Panc1 (cell line): ENCODE results near the gene JDP2. TPM values are rescaled to one million over a fixed set of nuclear protein-coding genes. Genes with fewer than 3 reads are reported as not detected.

ENCODE experiments used
- ATAC-seq: fragments of 200-7000 bp; cut with Tn5 transposase; 2 replicates; pipeline ENCODE4 v1.9.1; 2020; ENCODE audit warnings: mild to moderate bottlenecking, moderate library complexity
- BruUV-seq: library from RNA; stranded (reverse); fragments of 400-500 nt; replicated peaks from 2 replicates; lab custom pipeline; 2021; lab: Mats Ljungman, UMichigan
- CTCF ChIA-PET: fragments of 300-600 bp; sonication (Branson Sonifier 250); formaldehyde crosslinking; loops from one replicate; lab custom pipeline; 2022; ENCODE audit warnings: antibody characterized with exemption; lab: Charles Lee
- POLR2A ChIA-PET: fragments of 300-600 bp; sonication (Branson Sonifier 250); formaldehyde crosslinking; loops from one replicate; lab custom pipeline; 2022; ENCODE audit warnings: antibody characterized with exemption; lab: Charles Lee
- DNase-seq: peaks from one replicate; pipeline ENCODE4 v3.0.0-alpha.2; 2010; ENCODE audit warnings: low read depth, low spot score
- H3K27ac ChIP-seq: 2 replicates; pipeline ENCODE4 v1.5.1; 2011; ENCODE audit warnings: mild to moderate bottlenecking, low read length, inconsistent platforms
- H3K27me3 ChIP-seq: fragments of 200-500 bp; sonication (Bioruptor generic); 2 replicates; pipeline ENCODE4 v1.6.0; 2014; ENCODE audit warnings: low read length, inconsistent platforms; ENCODE audit not compliant: control insufficient read depth, insufficient read depth
- H3K36me3 ChIP-seq: fragments of 200-500 bp; sonication (Bioruptor generic); 2 replicates; pipeline ENCODE4 v1.5.1; 2014; ENCODE audit warnings: inconsistent platforms, mild to moderate bottlenecking, low read length, moderate library complexity; ENCODE audit not compliant: control insufficient read depth, insufficient read depth
- H3K4me1 ChIP-seq: 2 replicates; pipeline ENCODE4 v1.5.1; 2011; ENCODE audit warnings: inconsistent platforms, mild to moderate bottlenecking, low read length, moderate library complexity; ENCODE audit not compliant: control insufficient read depth, insufficient read depth
- H3K4me3 ChIP-seq, 2 experiments: 2 replicates each; pipeline ENCODE4 v1.5.1; 2011 to 2012; ENCODE audit warnings: low read depth in 2 of 2, low read length in 2 of 2, mild to moderate bottlenecking in 2 of 2, inconsistent platforms in 1 of 2, moderate library complexity in 1 of 2
- H3K9me3 ChIP-seq: fragments of 200-500 bp; sonication (Bioruptor generic); 2 replicates; pipeline ENCODE4 v1.5.1; 2014; ENCODE audit warnings: low read depth, mild to moderate bottlenecking, inconsistent platforms, low read length, moderate library complexity; ENCODE audit not compliant: control insufficient read depth, insufficient read depth
- POLR2AphosphoS5 ChIP-seq: IDR thresholded peaks from 2 replicates; pipeline ENCODE4 v1.6.1; 2012; ENCODE audit warnings: mild to moderate bottlenecking, low read depth, low read length, moderate library complexity
- TCF7L2 ChIP-seq: IDR thresholded peaks from 2 replicates; pipeline ENCODE4 v1.6.1; 2011; ENCODE audit warnings: mild to moderate bottlenecking, low read depth, low read length, inconsistent platforms
- in situ Hi-C: cut with HindIII; loops from 2 replicates; pipeline ENCODE4 v1.10.0; 2016; ENCODE audit warnings: low sequenced_read_pairs, low pct_unique_long_range_greater_than_20kb
- intact Hi-C: fragments of 100-400 bp; cut with micrococcal nuclease; formaldehyde crosslinking; loops from one replicate; pipeline ENCODE4 v1.10.0; 2022; ENCODE audit not compliant: unreplicated experiment
- total RNA-seq: library from RNA; stranded (reverse); gene quantifications from one replicate; pipeline ENCODE4 v1.2.1, GENCODE V29; 2021; ENCODE audit not compliant: unreplicated experiment
- TF ChIP-seq, protein P1 (sequence below), 2 experiments: IDR thresholded peaks; 2 replicates each; pipeline ENCODE4 v1.6.1; 2011 to 2012; ENCODE audit warnings: low read depth in 2 of 2, control low read depth in 1 of 2, low read length in 1 of 2, mild to moderate bottlenecking in 1 of 2, moderate library complexity in 1 of 2; ENCODE audit not compliant: insufficient read depth in 1 of 2
- TF ChIP-seq, protein P2 (sequence below): fragments of 450-650 bp; IDR thresholded peaks from 2 replicates; pipeline ENCODE4 v1.5.1; 2017; ENCODE audit warnings: mild to moderate bottlenecking

The JDP2 gene
- total RNA-seq, 1 experiment from 2014 or later: 17.5 TPM

DNA sequence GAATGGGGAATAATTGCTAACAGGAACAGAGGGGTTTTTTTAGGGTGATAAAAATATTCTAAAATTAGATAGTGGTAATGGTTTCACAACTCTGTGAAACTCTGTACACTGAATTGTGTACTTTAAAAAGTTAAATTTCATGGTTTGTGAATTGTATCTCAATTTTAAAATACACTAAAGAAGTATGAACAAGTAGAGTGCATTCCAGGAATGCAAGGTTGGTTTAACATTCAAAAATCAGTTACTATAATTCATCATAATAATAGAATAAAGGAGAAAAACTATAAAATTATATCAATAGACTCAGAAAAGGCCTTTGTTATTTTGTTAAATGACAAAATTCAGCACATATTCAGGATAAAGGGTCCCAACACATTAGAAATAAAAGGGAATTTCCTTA is 83.4 kb downstream of the JDP2 start:
- Histone ChIP-seq H3K27me3 (no peaks in the 10 kb centered on the region), H3K4me1 (no peaks in the 10 kb centered on the region), H3K9me3 (no peaks in the 10 kb centered on the region), H3K27ac (no peak overlapping the region), H3K4me3 (no peak overlapping the region), H3K36me3 (no peaks in the 10 kb centered on the region)
- BruUV-seq: no TSS peak
- ATAC-seq: no peak
- CTCF ChIA-PET: no interaction called here
- TF ChIP-seq, protein P1, sequence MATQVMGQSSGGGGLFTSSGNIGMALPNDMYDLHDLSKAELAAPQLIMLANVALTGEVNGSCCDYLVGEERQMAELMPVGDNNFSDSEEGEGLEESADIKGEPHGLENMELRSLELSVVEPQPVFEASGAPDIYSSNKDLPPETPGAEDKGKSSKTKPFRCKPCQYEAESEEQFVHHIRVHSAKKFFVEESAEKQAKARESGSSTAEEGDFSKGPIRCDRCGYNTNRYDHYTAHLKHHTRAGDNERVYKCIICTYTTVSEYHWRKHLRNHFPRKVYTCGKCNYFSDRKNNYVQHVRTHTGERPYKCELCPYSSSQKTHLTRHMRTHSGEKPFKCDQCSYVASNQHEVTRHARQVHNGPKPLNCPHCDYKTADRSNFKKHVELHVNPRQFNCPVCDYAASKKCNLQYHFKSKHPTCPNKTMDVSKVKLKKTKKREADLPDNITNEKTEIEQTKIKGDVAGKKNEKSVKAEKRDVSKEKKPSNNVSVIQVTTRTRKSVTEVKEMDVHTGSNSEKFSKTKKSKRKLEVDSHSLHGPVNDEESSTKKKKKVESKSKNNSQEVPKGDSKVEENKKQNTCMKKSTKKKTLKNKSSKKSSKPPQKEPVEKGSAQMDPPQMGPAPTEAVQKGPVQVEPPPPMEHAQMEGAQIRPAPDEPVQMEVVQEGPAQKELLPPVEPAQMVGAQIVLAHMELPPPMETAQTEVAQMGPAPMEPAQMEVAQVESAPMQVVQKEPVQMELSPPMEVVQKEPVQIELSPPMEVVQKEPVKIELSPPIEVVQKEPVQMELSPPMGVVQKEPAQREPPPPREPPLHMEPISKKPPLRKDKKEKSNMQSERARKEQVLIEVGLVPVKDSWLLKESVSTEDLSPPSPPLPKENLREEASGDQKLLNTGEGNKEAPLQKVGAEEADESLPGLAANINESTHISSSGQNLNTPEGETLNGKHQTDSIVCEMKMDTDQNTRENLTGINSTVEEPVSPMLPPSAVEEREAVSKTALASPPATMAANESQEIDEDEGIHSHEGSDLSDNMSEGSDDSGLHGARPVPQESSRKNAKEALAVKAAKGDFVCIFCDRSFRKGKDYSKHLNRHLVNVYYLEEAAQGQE (IDR thresholded peaks at IDR 0.05; ENCODE audit: insufficient read depth in 1 of 2, low read depth in 2 of 2, low read length in 1 of 2): no peak
- TF ChIP-seq TCF7L2: no peak
- TF ChIP-seq, protein P2, sequence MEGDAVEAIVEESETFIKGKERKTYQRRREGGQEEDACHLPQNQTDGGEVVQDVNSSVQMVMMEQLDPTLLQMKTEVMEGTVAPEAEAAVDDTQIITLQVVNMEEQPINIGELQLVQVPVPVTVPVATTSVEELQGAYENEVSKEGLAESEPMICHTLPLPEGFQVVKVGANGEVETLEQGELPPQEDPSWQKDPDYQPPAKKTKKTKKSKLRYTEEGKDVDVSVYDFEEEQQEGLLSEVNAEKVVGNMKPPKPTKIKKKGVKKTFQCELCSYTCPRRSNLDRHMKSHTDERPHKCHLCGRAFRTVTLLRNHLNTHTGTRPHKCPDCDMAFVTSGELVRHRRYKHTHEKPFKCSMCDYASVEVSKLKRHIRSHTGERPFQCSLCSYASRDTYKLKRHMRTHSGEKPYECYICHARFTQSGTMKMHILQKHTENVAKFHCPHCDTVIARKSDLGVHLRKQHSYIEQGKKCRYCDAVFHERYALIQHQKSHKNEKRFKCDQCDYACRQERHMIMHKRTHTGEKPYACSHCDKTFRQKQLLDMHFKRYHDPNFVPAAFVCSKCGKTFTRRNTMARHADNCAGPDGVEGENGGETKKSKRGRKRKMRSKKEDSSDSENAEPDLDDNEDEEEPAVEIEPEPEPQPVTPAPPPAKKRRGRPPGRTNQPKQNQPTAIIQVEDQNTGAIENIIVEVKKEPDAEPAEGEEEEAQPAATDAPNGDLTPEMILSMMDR: no peak
- DNase-seq: no peak
- in situ Hi-C loops: no loop called here
- intact Hi-C loops: no loop called here
- POLR2A ChIA-PET: no interaction called here

DNA sequence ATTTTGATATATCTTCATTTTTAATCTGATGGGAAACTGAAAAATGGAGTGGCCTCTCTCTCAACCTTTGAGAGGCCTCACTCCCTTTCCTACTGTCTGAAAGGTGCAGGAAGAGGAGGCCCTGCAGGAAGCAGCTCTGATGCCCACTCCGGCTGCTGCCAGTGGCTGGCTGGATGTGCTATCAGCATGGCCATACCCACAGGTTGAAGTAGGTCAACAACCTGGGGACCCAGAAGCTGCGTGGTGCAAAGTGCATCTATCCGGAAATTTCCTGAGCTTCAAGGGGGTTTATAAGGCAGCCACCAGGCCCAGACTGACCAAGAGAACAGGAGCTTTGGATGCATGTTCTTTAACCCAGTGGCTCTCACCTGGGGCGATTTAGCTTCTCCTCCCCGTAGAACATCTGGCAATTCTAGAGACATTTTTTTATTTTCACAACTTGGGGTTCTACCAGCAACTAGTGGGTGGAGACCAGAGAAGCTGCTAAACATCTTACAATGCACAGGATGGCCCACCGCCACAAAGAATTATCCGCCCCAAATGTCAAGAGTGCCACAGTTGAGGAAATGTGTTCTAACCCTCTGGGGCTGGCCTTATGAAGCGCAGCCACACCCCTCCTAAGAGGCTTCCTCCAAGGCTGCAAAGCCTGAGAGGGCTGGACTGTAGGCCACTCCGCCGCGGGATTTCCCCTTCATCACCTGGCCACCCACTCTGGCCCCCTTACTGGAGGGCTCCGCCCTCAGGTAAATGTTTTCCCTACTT is 86.3 kb downstream of the JDP2 start:
- no peaks in the 10 kb centered on the region for H3K27me3 ChIP-seq
- H3K4me3 ChIP-seq: no peak overlapping the region
- no TSS peak for BruUV-seq
- no peaks in the 10 kb centered on the region for H3K4me1 ChIP-seq
- ATAC-seq (no peak), DNase-seq (no peak)
- in situ Hi-C loops: no loop called here
- H3K9me3 ChIP-seq: no peaks in the 10 kb centered on the region
- H3K27ac ChIP-seq: no peak overlapping the region
- intact Hi-C loops: no loop called here
- ChIA-PET CTCF (no interaction called here), POLR2A (no interaction called here)
- TF ChIP-seq POLR2AphosphoS5: no peak
- TF ChIP-seq, protein P1 (IDR thresholded peaks at IDR 0.05; ENCODE audit: insufficient read depth in 1 of 2, low read depth in 2 of 2, low read length in 1 of 2): no peak
- TF ChIP-seq, protein P2: no peak
- no peaks in the 10 kb centered on the region for H3K36me3 ChIP-seq
